HS-27A (cell line): ENCODE data around the gene FBXO8.
"Not testable (repeated sequence)": the region's sequence is repeated elsewhere in the genome, so short reads cannot be mapped to it uniquely, and the experiment has no call there.

Experiments
- DNase-seq: peaks from one replicate; pipeline ENCODE4 v3.0.0-alpha.2; 2012; ENCODE audit warnings: low read depth, missing footprints

FBXO8 gene

DNA sequence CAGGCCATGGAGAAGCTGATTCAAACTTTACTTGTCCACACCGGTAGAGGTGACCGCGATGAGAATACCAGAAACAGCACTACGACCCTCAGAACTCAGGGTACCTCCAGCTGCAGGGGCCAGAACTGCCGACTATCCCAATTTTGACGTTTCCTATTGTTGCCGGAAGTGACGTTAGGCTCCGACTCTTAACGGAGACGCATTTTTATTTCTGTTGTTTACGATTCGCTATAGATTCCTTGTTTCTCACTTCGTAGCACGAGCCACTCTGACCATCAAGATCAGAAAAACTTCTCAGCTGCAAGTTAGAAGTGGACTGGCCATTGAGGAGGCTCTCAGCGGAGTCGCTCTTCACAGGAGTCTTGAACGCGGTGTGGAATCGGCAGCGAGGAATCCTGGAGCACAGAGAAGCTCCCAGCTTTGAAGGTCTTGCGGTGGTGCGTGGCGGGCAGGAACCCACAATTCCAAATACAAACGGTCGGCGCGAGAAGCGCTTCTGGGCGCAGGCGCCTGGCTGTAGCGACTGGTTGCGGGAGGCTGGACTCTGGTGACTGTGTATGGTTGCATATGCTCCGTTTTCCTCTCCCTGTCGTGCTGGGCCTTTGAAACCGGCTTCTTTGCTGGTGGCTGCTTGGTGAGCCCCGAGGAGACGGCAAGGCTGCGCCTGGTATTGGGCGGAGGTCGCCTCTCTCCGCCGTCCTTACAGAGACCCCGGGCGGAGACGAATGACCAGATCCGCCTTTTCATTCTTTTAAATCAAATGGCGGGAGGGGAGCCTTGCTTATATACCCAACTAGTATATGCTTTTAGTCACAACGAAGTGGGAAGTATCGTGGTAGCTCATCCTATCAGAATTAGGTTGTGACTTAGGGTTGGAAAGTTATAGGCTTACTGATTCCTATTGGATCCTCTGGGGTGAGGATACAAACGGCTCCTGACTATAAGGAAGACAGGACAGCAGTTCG lies at the start of gene FBXO8, which contains the start of gene CEP44:
TSS of gene FBXO8 (minus strand) at position 161 of the 965 bp plus-strand sequence. CDS start 20,575 bp downstream, outside the sequence.
TSS of gene CEP44 (plus strand) at position 405 of the 965 bp plus-strand sequence. CDS start 15,211 bp downstream, outside the sequence.
- peak; percentile 46 for DNase-seq

DNA sequence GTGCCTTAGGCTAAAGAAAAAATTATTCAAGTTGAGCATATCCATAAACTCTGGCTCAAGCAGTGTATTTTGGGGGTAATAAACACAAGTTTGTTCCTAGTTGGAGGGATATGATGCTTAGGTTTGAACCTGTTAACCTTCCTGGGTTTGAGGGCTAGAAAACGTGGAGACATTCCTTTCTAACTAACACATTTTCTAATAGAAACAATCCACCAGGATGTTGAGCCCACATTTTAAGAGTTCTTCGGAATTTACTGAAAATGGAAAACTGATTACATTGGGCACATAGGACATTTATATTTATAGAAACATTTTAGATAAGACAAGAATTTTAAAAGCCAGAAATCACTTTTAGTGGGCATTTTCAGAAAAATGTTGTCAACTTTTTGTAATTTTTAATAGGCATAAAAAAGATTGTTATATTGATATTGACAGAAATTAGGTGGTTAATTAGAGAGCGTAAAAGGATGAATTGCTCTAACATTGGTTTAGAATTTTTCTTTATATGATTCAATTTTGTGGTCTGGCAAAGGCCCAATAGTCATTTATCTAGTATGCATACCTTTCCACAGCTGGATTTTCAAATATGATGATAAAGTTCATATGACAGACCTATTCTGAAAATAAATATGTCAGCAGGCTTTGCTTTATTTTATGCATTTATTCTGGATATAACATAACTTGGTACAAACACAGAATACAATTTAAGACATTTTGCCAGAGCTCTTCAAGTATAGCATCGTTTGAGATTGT lies 49.5 kb upstream of the FBXO8 start:
- no peak for DNase-seq

DNA sequence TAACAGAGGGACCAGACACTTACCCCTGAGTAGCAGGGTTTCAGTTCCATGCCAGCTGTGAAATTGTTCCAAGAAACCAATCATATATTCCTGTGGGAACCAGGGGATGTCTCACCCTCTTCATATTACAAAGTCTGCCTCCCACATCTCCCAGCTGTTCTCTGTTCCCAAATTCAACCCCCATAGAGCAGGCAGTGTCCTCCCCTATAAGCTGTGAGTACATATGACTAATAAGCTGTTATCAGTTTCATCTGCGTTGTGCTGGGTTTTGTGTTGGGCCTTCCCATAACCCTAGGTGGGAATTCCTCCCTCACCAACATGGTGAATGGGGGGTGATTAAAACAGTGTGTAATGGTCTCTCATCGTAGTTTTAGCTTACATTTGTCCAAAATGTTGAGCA lies 41.3 kb upstream of the FBXO8 start:
- no peak for DNase-seq

DNA sequence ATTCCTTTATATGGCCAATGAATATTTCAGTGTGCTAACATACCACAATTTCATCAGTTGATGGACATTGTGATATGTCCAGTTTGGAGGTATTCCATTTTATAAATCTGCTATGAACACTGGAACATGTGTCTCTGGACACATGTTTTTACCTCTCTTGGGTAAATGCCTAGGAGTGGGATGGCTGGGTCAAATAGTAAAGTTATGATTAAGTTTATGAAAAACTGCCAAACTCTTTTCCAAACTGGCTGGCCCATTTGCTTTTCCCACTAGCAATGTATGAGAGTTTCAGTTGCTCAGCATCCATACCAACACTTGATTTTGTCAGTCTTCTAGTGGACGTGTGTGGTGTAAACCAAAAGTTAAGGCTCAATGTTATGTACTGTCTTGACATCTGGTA lies 40.8 kb upstream of the FBXO8 start:
- DNase-seq, result no peak

DNA sequence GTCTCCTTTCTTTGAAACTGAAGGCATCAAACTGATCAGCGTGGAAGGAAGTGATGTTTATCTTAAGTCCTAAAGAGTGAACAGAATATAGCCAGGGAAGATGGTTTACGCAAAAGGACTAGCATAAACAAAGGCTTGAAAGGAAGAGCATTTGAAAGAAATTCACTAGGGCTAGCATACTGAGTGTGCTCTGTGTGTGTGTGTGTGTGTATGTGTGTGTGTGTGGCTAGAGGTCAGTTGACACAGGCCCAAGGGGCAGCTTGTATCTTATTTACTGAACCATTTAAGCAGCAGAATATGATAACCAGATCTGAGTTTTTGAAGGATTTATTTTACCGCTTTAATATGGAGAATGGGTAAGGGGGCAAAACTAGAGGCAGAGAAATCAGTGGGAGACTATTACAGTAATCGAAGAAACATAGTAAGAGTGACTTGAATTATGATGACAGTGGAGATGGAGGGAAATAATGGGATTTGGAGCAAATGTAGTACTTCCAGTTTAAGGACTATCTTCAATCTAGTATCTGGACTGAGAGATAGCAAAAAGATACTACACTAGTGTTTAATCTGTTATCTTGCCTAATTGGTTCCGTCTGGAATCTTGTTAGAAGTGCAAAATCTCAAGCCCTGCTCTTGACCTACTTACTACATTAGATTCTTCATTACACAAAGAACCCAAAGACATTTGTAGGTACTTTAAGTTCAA lies 37.2 kb upstream of the FBXO8 start:
- no peak for DNase-seq

GRCh38 chr4:174318829-174319764 lies 35.6 kb upstream of the FBXO8 start:
- no peak for DNase-seq

DNA sequence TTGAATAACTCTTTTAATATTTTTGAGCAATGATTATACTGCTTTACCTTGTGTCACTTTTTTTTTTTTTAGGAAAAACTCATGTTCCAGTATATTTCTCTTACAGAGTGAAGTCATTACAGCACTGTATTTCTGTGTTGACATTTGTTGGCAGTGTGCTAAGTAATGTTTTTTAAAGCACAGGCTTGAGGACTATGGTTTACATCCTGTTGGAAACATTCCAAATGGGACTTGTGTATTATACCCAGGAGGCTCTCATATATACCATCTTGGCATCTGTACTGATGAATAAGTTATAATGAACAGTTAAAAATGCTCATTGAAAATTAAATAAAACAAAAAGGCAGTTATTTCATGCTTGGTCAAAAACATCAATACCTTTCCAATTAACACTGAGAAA lies 34.1 kb upstream of the FBXO8 start:
- DNase-seq, result no peak

DNA sequence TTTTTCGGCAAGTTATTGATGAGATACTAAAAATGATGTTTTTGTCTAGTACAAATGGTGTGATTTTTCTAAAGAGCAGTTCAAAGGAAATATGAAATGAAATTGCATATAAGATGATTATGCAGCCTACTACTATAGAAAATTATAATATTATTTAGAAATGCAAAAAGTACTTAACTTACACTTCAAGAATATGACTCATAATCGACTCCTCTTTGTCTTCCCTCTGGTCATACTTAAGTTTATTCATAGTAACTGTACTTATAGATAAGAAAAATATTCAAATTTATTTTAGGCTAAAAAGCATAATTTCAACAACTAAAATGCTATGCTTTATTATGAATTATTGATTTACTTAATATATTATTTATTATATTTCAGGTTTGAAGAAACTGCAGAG lies 33.5 kb upstream of the FBXO8 start:
- DNase-seq, result no peak

GRCh38 chr4:174316546-174316945 lies 33.1 kb upstream of the FBXO8 start:
- DNase-seq, result no peak

DNA sequence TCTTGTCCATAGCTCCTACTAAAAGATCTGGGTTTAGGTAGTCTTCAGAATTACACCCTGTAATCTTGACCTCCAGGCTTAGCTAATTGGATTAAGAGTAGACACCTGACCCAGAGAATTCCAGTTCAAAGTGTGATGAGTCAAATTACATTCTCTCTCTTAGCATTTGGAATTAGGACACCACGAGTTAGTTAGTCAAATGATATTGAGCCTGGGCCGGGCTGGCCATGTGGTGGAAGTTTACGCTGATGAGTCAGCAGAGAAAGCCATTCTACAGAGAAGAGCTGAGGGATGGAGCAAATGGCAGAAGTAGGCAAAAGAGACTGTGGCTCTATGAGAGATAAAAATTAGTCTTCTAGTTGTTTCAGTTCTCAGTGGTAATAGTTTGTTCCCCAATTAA lies 31.3 kb upstream of the FBXO8 start:
- DNase-seq, result no peak

- no peak for DNase-seq
These were observed 30.8 kb upstream of the FBXO8 start for GRCh38 chr4:174314274-174314673.

DNA sequence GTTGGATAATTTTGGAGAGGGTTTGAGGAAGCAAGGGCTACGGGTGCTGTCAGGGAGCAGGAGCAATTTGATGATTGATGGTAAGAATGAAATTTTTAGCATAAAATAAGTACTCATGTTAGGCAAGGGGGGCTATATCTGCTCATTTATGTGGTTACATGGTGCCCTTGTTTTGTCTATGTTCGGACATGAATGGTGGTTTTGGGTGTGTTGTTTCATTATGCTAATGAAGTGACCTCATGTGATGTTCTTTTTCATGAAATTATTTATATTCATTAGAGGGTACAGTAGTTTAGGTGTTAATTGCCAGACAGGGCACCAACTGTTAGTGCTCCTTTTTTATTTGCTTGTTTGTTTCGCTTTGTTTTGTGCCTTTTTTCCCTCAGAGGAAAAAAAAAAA lies 29.5 kb upstream of the FBXO8 start:
- DNase-seq, result no peak

DNA sequence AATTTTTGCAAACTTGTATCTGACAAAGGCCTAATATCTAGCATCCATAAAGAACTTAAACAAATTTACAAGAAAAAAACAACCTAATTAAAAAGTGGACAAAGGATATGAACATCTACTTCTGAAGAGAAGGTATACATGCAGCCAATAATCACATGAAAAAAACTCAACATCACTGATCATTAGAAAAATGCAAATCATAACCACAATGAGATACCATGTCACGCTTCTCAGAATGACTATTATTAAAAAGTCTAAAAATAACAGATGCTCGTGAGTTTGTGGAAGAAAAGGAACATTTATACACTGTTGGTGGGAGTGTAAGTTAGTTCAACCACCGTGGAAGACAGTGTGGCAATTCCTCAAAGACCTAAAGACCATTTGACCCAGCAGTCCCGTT lies 24.2 kb upstream of the FBXO8 start:
- DNase-seq, result no peak

- no peak for DNase-seq
These were observed 22.5 kb upstream of the FBXO8 start for GRCh38 chr4:174305961-174306360.

GRCh38 chr4:174304664-174305063 lies 21.2 kb upstream of the FBXO8 start:
- DNase-seq, result no peak

DNA sequence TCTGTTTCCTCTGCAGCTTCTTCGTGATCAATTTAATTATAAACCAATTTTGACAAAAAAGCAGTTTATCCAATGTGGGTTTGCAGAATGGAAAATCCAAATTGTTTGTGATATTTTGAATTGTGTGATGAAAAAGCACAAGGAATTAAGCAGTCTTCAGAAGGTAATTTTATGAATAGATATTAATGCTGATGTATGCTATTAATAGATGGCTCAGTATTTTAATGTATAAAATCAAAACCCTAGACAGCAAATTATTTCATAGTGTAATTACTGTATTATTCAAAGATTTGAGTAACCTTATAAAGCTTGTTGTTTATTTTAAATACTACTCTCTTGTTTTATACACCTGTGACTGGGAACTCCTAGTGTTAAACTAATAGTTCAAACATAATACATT lies 20.2 kb upstream of the FBXO8 start:
- DNase-seq, result no peak

DNA sequence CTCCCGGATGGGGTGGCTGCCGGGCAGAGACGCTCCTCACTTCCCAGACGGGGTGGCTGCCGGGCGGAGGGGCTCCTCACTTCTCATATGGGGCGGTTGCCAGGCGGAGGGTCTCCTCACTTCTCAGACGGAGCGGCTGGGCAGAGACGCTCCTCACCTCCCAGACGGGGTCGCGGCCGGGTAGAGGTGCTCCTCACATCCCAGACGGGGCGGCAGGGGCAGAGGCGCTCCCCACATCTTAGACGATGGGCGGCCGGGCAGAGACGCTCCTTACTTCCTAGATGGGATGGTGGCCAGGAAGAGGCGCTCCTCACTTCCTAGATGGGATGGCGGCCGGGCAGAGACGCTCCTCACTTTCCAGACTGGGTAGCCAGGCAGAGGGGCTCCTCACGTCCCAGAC lies 11.7 kb upstream of the FBXO8 start:
- not testable (repeated sequence) for DNase-seq

GRCh38 chr4:174294641-174295040 lies 11.2 kb upstream of the FBXO8 start:
- not testable (repeated sequence) for DNase-seq

DNA sequence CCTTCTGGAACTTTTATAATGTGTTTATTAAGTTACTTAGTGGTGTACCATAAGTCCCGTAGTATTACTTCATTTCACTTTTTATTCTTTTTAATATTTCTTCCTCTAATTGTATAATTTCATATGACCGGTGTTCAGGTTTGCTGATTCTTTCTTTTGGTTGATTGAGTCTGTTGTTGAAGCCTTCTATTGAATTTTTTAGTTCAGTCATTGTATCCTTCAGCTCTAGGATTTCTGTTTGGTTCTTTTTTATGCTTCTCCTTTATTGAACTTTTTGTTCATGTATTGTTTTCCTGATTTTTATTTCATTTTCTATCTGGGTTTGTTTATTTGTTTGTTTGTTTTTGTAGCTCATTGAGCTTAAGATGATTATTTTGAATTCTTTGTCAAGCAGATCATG lies 9.0 kb upstream of the FBXO8 start:
- DNase-seq, result no peak

DNA sequence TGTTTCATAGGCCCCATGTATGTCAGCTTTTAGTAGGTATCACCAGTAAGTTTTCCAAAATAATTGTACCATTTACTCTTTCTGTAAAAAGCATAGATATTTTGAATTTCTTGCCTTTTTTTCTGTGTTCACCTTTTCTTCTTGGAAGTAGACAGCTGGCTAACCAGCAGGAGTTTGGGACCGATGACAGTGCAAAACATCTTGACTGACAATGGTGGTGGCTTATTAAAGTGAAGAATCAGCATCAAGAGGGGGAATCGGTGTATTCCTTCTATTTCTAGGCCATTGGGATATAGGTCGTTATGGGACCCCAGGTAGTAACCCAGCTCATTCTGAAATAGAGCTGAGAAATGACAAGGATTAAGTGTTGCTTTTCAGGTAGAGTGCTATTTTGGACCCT lies 3.4 kb upstream of the FBXO8 start:
- DNase-seq, result no peak

DNA sequence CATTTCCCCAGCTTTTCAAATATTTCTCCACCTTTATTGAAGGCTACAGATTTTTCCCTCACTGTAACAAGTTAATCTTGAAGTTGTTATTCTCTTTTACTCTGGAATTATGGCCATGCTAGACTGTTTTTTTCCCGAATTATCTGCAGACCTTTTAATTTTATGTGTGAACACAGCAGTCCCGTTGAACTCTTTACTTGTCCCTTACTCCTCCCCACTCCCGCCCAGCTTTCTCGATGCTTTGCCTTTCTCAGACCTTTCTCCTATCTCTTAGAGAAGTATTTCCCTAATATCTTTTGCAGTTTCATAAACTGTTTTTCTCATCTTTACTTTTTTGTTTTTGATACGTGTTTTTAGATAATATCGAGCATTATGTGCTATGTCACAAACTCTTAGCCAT lies 1.0 kb upstream of the FBXO8 start:
- no peak for DNase-seq
